ENCODE results near the gene RIPOR3.

RIPOR3 gene

GRCh38 chr20:50683570-50683969 lies 7.8 kb downstream of the RIPOR3 start:
- Histone ChIP-seq H3F3A (ENCODE audit: insufficient read depth) (no peaks in the 10 kb centered on the region), H3K9me3 (ENCODE audit: insufficient read depth, low read length) (no peaks in the 10 kb centered on the region), H3K27ac (ENCODE audit: low read depth, low read length) (no peak overlapping the region), H3K9me2 (replicated peaks; ENCODE audit: insufficient read depth, low read length) (no peaks in the 10 kb centered on the region), H3K4me3 (ENCODE audit: insufficient read depth, low read length, poor library complexity, severe bottlenecking) (no peak overlapping the region), H3K27me3 (ENCODE audit: low read length) (no peaks in the 10 kb centered on the region), H3K9ac (ENCODE audit: low read length) (no peak overlapping the region), H3K79me2 (ENCODE audit: insufficient read depth, low read length) (no peaks in the 10 kb centered on the region), H2AFZ (ENCODE audit: low read depth, low read length, severe bottlenecking) (no peak overlapping the region), H4K20me1 (ENCODE audit: low read depth, low read length) (no peaks in the 10 kb centered on the region), H3K4me2 (ENCODE audit: low read depth, low read length, poor library complexity, severe bottlenecking) (no peak overlapping the region), H3K36me3 (ENCODE audit: low read length) (no peaks in the 10 kb centered on the region)
- TF ChIP-seq CTCF (IDR thresholded peaks at IDR 0.05; ENCODE audit: insufficient read depth, low read length, poor library complexity, severe bottlenecking) (no peak), EZH2phosphoT487 (conservative IDR thresholded peaks at IDR 0.05; ENCODE audit: low read length) (no peak)

GRCh38 chr20:50682947-50683530 lies 8.3 kb downstream of the RIPOR3 start:
- TF ChIP-seq CTCF (IDR thresholded peaks at IDR 0.05; ENCODE audit: insufficient read depth, low read length, poor library complexity, severe bottlenecking) (no peak), EZH2phosphoT487 (conservative IDR thresholded peaks at IDR 0.05; ENCODE audit: low read length) (no peak)
- H3K9me3 ChIP-seq (ENCODE audit: insufficient read depth, low read length), result no peaks in the 10 kb centered on the region
- no peaks in the 10 kb centered on the region for H3K79me2 ChIP-seq (ENCODE audit: insufficient read depth, low read length)
- H3K4me3 ChIP-seq (ENCODE audit: insufficient read depth, low read length, poor library complexity, severe bottlenecking), result no peak overlapping the region
- no peaks in the 10 kb centered on the region for H4K20me1 ChIP-seq (ENCODE audit: low read depth, low read length)
- H3K27me3 ChIP-seq (ENCODE audit: low read length), result no peaks in the 10 kb centered on the region
- no peak overlapping the region for H3K9ac ChIP-seq (ENCODE audit: low read length)
- H3K36me3 ChIP-seq (ENCODE audit: low read length), result no peaks in the 10 kb centered on the region
- no peaks in the 10 kb centered on the region for H3K9me2 ChIP-seq (replicated peaks; ENCODE audit: insufficient read depth, low read length)
- no peak overlapping the region for H3K4me2 ChIP-seq (ENCODE audit: low read depth, low read length, poor library complexity, severe bottlenecking)
- H2AFZ ChIP-seq (ENCODE audit: low read depth, low read length, severe bottlenecking), result no peak overlapping the region
- no peak overlapping the region for H3K27ac ChIP-seq (ENCODE audit: low read depth, low read length)
- no peaks in the 10 kb centered on the region for H3F3A ChIP-seq (ENCODE audit: insufficient read depth)

GRCh38 chr20:50682065-50682464 lies 9.3 kb downstream of the RIPOR3 start:
- H3K79me2 ChIP-seq (ENCODE audit: insufficient read depth, low read length), result no peaks in the 10 kb centered on the region
- H3K4me3 ChIP-seq (ENCODE audit: insufficient read depth, low read length, poor library complexity, severe bottlenecking), result no peak overlapping the region
- H3K27me3 ChIP-seq (ENCODE audit: low read length), result no peaks in the 10 kb centered on the region
- H3K36me3 ChIP-seq (ENCODE audit: low read length), result no peaks in the 10 kb centered on the region
- no peaks in the 10 kb centered on the region for H4K20me1 ChIP-seq (ENCODE audit: low read depth, low read length)
- no peak overlapping the region for H2AFZ ChIP-seq (ENCODE audit: low read depth, low read length, severe bottlenecking)
- TF ChIP-seq CTCF (IDR thresholded peaks at IDR 0.05; ENCODE audit: insufficient read depth, low read length, poor library complexity, severe bottlenecking) (no peak), EZH2phosphoT487 (conservative IDR thresholded peaks at IDR 0.05; ENCODE audit: low read length) (no peak)
- no peaks in the 10 kb centered on the region for H3K9me3 ChIP-seq (ENCODE audit: insufficient read depth, low read length)
- H3K9me2 ChIP-seq (replicated peaks; ENCODE audit: insufficient read depth, low read length), result no peaks in the 10 kb centered on the region
- H3K9ac ChIP-seq (ENCODE audit: low read length), result no peak overlapping the region
- no peak overlapping the region for H3K4me2 ChIP-seq (ENCODE audit: low read depth, low read length, poor library complexity, severe bottlenecking)
- H3F3A ChIP-seq (ENCODE audit: insufficient read depth), result no peaks in the 10 kb centered on the region
- no peak overlapping the region for H3K27ac ChIP-seq (ENCODE audit: low read depth, low read length)
